Ovary (tissue), 10 donors: ENCODE results near the gene RGS3. TPM values are rescaled to one million over a fixed set of nuclear protein-coding genes. Genes with fewer than 3 reads are reported as not detected.

Experiments
- DNase-seq, 5 donors: peaks; one replicate each; pipeline ENCODE4 v3.0.0-alpha.2; 2019 to 2020
- H3K27ac ChIP-seq, 2 donors: fragments of 200-600 bp; one replicate each; pipeline versions ENCODE4 v1.5.1 to v1.8.0; 2019 to 2022
- H3K27me3 ChIP-seq: fragments of 200-600 bp; one replicate; pipeline ENCODE4 v1.8.0; 2022
- H3K36me3 ChIP-seq: fragments of 200-600 bp; sonication (generic); one replicate; pipeline ENCODE4 v1.5.1; 2019
- H3K4me1 ChIP-seq: one replicate; pipeline ENCODE4 v1.8.1; 2013; ENCODE audit warnings: mild to moderate bottlenecking, moderate library complexity; ENCODE audit not compliant: insufficient read depth
- H3K4me3 ChIP-seq: fragments of 200-600 bp; sonication (generic); one replicate; pipeline ENCODE4 v1.5.1; 2017
- H3K9me3 ChIP-seq, 2 donors: fragments of 200-600 bp in 1 of 2; sonication (generic) in 1 of 2; one replicate each; pipeline versions ENCODE4 v1.5.1 to v1.8.1; 2013 to 2019; ENCODE audit warnings: mild to moderate bottlenecking in 1 of 2, moderate library complexity in 1 of 2
- CTCF ChIP-seq, 3 donors: fragments of 450-650 bp in 2 of 3; fragments of 200-600 bp in 1 of 3; IDR thresholded peaks; one replicate each; pipeline versions ENCODE4 v1.5.1 to v1.8.0; 2016 to 2022; ENCODE audit warnings: antibody characterized with exemption in 3 of 3, mild to moderate bottlenecking in 1 of 3
- EP300 ChIP-seq: sonication (generic); formaldehyde crosslinking; IDR thresholded peaks from one replicate; pipeline ENCODE4 v1.6.1; 2017; ENCODE audit warnings: antibody characterized with exemption
- POLR2A ChIP-seq: fragments of 450-650 bp; IDR thresholded peaks from one replicate; pipeline ENCODE4 v1.6.1; 2017; ENCODE audit warnings: antibody characterized with exemption, mild to moderate bottlenecking, moderate library complexity
- WGBS, 3 donors: extraction: QIAGEN DNeasy Blood & Tissue Kit in 1 of 3; methylation state at CpG; one replicate each; pipeline versions ENCODE4 v1.1.5 to v1.1.7; 2013 to 2017; 5-methylcytosine and 5-hydroxymethylcytosine counted together
- intact Hi-C, 4 donors: fragments of 100-400 bp; cut with DNase I; formaldehyde crosslinking; loops; one replicate each; pipeline versions ENCODE4 v1.11.0 to v1.15.1; 2022 to 2023
- long read RNA-seq, 3 donors: library from polyadenylated mRNA in 2 of 3; unstranded in 2 of 3; transcript quantifications; one replicate each; pipeline ENCODE4 v2.0.0 and lab custom pipeline, GENCODE V29; 2021 to 2026
- polyA plus RNA-seq, 2 donors: library from polyadenylated mRNA; stranded (reverse); fragments of 200-250 nt in 1 of 2; fragments of 350-450 nt in 1 of 2; fragmentation: Illumina TruSeq in 1 of 2; extraction: RNeasy Lipid Tissue Mini Kit (QIAGEN cat#74804) in 1 of 2; gene quantifications; one replicate each; pipeline ENCODE4 v1.2.3, GENCODE V29; 2013 to 2014
- total RNA-seq, 7 donors: library from RNA; depleted of rRNA in 2 of 7; stranded (reverse); fragments of >200 nt in 2 of 7; fragmentation: NEBNext Ultra II Directional in 3 of 7; extraction: Animal tissue kit (Norgen Biotek cat#: 25700) in 3 of 7; gene quantifications; one replicate each; pipeline versions ENCODE4 v1.1.0 to v1.2.4, GENCODE V29; 2016 to 2023
- donor health status: DM: no; HTN: no; CAD: no; lungs with moderate emphysema.
- donor health status: DM: no; HTN: no; CAD: no.
- donor health status: Bipolar disorder and iron deficiency.
- donor health status: DM: yes; HTN: yes; CAD: no.
- donor health status: DM: no; HTN: no; CAD: no.
- donor health status: DM: yes; HTN: yes; CAD: no.

Gene RGS3
- total RNA-seq (10 to 100 TPM in 6 of 7 donors, 1 to 10 TPM in 1; 6.1 to 49.3 (median 15.9) TPM), polyA plus RNA-seq (10 to 100 TPM; 15.0 to 15.4 TPM)
- long read RNA-seq, donor 1, full-length matches to known transcripts = 38 of 68 reads
- long read RNA-seq, donor 1, partial matches to known transcripts = 20 of 68 reads
- long read RNA-seq, donor 1, other reads (novel, unspliced or antisense) = 10 of 68 reads
- long read RNA-seq, donor 2, transcript RGS3-211 (5 exons, 2,155 nt) = major isoform, 6 of 14 reads
- long read RNA-seq, donor 2, partial matches to known transcripts = 7 of 14 reads
- long read RNA-seq, donor 2, other reads (novel, unspliced or antisense) = 0 of 14 reads
- long read RNA-seq, donor 3, transcript RGS3-211 (5 exons, 2,155 nt) = major isoform, 5 of 20 reads
- long read RNA-seq, donor 3, partial matches to known transcripts = 6 of 20 reads
- long read RNA-seq, donor 3, other reads (novel, unspliced or antisense) = 5 of 20 reads

DNA sequence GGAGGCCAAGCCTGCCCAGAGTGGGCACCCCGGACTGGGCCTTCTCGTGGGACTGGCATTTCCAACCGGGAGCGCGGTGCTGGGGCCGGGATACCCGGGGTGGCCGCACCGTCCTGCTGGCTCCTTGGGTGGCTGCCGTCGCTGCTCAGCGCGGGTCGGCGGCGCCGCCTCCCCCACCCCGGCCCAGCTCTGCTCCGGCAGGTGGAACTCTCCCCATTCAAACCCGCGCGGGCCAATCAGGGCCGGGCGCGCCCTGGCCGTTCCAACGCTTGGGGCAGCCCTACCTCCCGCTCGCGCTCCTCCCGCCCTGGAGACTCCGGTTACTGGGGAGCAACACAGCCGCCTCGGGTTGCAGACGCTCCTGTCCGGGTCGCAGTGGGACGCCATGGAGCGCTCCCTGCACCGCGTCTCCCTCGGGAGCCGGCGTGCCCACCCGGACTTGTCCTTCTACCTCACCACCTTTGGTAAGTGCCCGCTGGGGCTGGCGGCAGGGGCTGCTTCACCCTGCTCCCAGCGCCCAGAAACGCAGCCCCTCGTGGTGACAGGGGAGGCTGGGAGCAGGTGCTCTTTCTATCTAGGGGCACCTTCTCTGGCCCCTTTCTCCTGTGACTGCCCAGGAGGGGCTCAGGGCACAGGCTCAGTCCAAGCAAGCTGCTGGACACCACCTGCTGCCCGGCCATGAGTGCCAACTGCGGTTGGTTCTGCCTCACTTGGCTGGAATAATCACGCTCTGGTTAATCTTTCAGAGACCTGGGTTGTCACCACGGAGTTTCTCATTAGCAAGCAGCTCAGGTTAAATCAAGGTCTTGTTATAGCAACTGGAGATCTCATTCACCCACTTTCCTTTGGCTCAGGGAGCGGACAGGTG lies at the start of gene RGS3:
TSS of gene RGS3 (plus strand) at position 310 of the 868 bp plus-strand sequence. CDS start at position 386, 76 bp downstream.
- intact Hi-C loops = no loop called here
- Histone ChIP-seq H3K36me3 (no peaks in the 10 kb centered on the region), H3K9me3 (no peaks in the 10 kb centered on the region), H3K4me3 (peak within 1 kb of the TSS; percentile 31), H3K27me3 (no peaks in the 10 kb centered on the region), H3K4me1 (peaks cover 2% of the 10 kb centered on the region), H3K27ac (no peak within 1 kb of the TSS)
- peak in 2 of 5 donors; percentile 35 to 49 for DNase-seq
- TF ChIP-seq CTCF (IDR thresholded peaks at IDR 0.05) (no peak), POLR2A (no peak), EP300 (no peak)
- 12 to 16% (median 13%) methylated on average over 41 to 55 of the region's 55 CpGs for WGBS, 3 donors

DNA sequence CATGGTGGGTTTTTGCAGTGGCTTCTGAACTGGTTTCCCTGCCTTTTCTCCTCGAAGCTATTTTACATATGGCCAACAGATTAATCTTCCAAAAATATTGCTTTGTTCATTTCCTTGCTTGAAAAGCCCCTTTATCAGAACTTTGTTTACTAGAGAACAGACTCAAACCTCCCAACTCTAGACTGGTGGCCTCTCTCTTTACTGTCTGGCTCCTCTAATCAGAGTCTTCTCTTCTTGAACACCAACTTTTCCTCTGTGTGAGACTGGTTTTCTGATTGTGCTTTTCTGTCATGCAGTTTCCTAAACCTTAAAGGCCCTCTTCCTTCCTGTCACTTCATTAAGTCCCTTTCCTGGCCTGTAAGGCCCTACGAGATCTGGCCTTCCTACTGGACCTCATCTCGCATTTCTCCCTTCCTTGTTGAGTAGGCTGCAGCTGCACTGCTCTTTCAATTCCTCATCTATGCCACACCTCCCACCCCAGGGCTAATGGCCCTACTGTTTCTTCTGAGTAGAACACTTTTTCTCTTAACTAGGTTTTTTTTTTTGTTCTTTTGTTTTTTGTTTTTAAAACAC lies 47.3 kb upstream of the RGS3 start:
- H3K36me3 ChIP-seq = no peaks in the 10 kb centered on the region
- intact Hi-C loops = no loop called here
- 65 to 71% (median 71%) methylated on average over 3 of the region's 3 CpGs for WGBS, 3 donors
- no peaks in the 10 kb centered on the region for H3K9me3 ChIP-seq
- peaks cover 2% of the 10 kb centered on the region for H3K4me1 ChIP-seq
- TF ChIP-seq EP300 (no peak), POLR2A (no peak), CTCF (IDR thresholded peaks at IDR 0.05) (no peak)
- H3K27ac ChIP-seq = no peak overlapping the region
- H3K4me3 ChIP-seq = no peak overlapping the region
- DNase-seq = no peak
- no peaks in the 10 kb centered on the region for H3K27me3 ChIP-seq

- no peaks in the 10 kb centered on the region for H3K9me3 ChIP-seq
- TF ChIP-seq POLR2A = no peak
- TF ChIP-seq EP300 = no peak
- no peak for TF ChIP-seq CTCF (IDR thresholded peaks at IDR 0.05)
- intact Hi-C loops = no loop called here
- 71 to 83% (median 80%) methylated on average over 4 of the region's 4 CpGs for WGBS, 3 donors
- no peaks in the 10 kb centered on the region for H3K4me1 ChIP-seq
- DNase-seq = no peak
- no peaks in the 10 kb centered on the region for H3K27me3 ChIP-seq
- no peak overlapping the region for H3K4me3 ChIP-seq
- no peaks in the 10 kb centered on the region for H3K36me3 ChIP-seq
- no peak overlapping the region for H3K27ac ChIP-seq
Measured at GRCh38 chr9:113417370-113417769, 46.2 kb upstream of the RGS3 start.

- intact Hi-C loops = no loop called here
- TF ChIP-seq EP300 (no peak), POLR2A (no peak), CTCF (IDR thresholded peaks at IDR 0.05) (no peak)
- Histone ChIP-seq H3K36me3 (no peaks in the 10 kb centered on the region), H3K4me1 (no peaks in the 10 kb centered on the region), H3K4me3 (no peak overlapping the region), H3K27me3 (no peaks in the 10 kb centered on the region), H3K9me3 (no peaks in the 10 kb centered on the region), H3K27ac (no peak overlapping the region)
- no peak for DNase-seq
- WGBS, 3 donors = 68 to 72% (median 69%) methylated on average over 3 of the region's 3 CpGs
Measured at GRCh38 chr9:113421726-113422125, 41.8 kb upstream of the RGS3 start.
